Measurements from ENCODE around the gene HMGB3.

HMGB3 gene

GRCh38 chrX:151015684-151016083 lies 32.5 kb downstream of the HMGB3 start:
- DNase-seq (ENCODE audit: low read depth), result no peak
- TF ChIP-seq CTCF (conservative IDR thresholded peaks at IDR 0.05; ENCODE audit: low read length), result no peak
- H3K4me3 ChIP-seq (ENCODE audit: low read length), result no peak overlapping the region

- peak; percentile 52 for DNase-seq (ENCODE audit: low read depth)
- no peak for TF ChIP-seq CTCF (conservative IDR thresholded peaks at IDR 0.05; ENCODE audit: low read length)
- H3K4me3 ChIP-seq (ENCODE audit: low read length), result no peak overlapping the region
Measured at GRCh38 chrX:151019856-151020255, 36.7 kb downstream of the HMGB3 start.

GRCh38 chrX:151030845-151031244 lies 47.7 kb downstream of the HMGB3 start:
- DNase-seq (ENCODE audit: low read depth), result no peak
- H3K4me3 ChIP-seq (ENCODE audit: low read length), result no peak overlapping the region
- no peak for TF ChIP-seq CTCF (conservative IDR thresholded peaks at IDR 0.05; ENCODE audit: low read length)

GRCh38 chrX:151031391-151031975 lies 48.3 kb downstream of the HMGB3 start:
- no peak overlapping the region for H3K4me3 ChIP-seq (ENCODE audit: low read length)
- no peak for DNase-seq (ENCODE audit: low read depth)
- TF ChIP-seq CTCF (conservative IDR thresholded peaks at IDR 0.05; ENCODE audit: low read length), result no peak

GRCh38 chrX:151039351-151039750 lies 56.2 kb downstream of the HMGB3 start:
- TF ChIP-seq CTCF (conservative IDR thresholded peaks at IDR 0.05; ENCODE audit: low read length), result no peak
- no peak overlapping the region for H3K4me3 ChIP-seq (ENCODE audit: low read length)
- DNase-seq (ENCODE audit: low read depth), result no peak
